HCT116 (cell line): ENCODE results near the gene ADGRG7. TPM values are rescaled to one million over a fixed set of nuclear protein-coding genes. Genes with fewer than 3 reads are reported as not detected.

Experiments
- ATAC-seq: fragments of 200-7000 bp; cut with Tn5 transposase; 2 replicates; pipeline ENCODE4 v1.9.1; 2020; ENCODE audit warnings: mild to moderate bottlenecking, moderate library complexity
- BruUV-seq: library from RNA; stranded (reverse); fragments of 400-500 nt; replicated peaks from 2 replicates; lab custom pipeline; 2021; lab: Mats Ljungman, UMichigan
- CTCF ChIA-PET: fragments of 300-600 bp; sonication (Branson Sonifier 250); formaldehyde crosslinking; loops from one replicate; lab custom pipeline; 2021; ENCODE audit warnings: antibody characterized with exemption; lab: Charles Lee
- POLR2A ChIA-PET: fragments of 300-600, 350-600 bp; sonication (Branson Sonifier 250); formaldehyde crosslinking; loops from one replicate; lab custom pipeline; 2021; ENCODE audit warnings: antibody characterized with exemption; lab: Charles Lee
- RAD21 ChIA-PET, 2 experiments: fragments of 300-600 bp; sonication (Branson Sonifier 250); formaldehyde crosslinking; loops; one replicate each; lab custom pipeline; 2023; ENCODE audit warnings: low total read pairs in 2 of 2; ENCODE audit not compliant: uncharacterized antibody in 2 of 2, unreplicated experiment in 2 of 2, low non-redundant PET in 1 of 2; lab: Charles Lee
- DNase-seq: peaks from one replicate; pipeline ENCODE4 v3.0.0-alpha.2; 2010; ENCODE audit warnings: low read depth, low spot score
- H2AFZ ChIP-seq: fragments of 200-600 bp; shearing (Covaris generic), sonication (generic); 2 replicates; pipeline ENCODE4 v1.6.1; 2017; ENCODE audit warnings: low read depth, mixed run types, mixed read lengths, antibody characterized with exemption, low read length; ENCODE audit not compliant: poor library complexity, severe bottlenecking
- H3K27ac ChIP-seq: 2 replicates; pipeline ENCODE4 v1.5.1; 2012; ENCODE audit warnings: low read depth, low read length
- H3K27me3 ChIP-seq: fragments of 200-600 bp; sonication (generic); 2 replicates; pipeline ENCODE4 v1.6.1; 2016; ENCODE audit warnings: mixed run types, low read length, mixed read lengths; ENCODE audit not compliant: insufficient read depth
- H3K36me3 ChIP-seq, 2 experiments: fragments of 200-500 bp in 1 of 2; fragments of 200-600 bp in 1 of 2; sonication (Bioruptor generic) in 1 of 2; sonication (generic) in 1 of 2; 2 replicates each; pipeline versions ENCODE4 v1.5.1 to v1.6.1; 2014 to 2016; ENCODE audit warnings: low read length in 2 of 2, inconsistent platforms in 1 of 2, mixed read lengths in 1 of 2, mixed run types in 1 of 2; ENCODE audit not compliant: insufficient read depth in 2 of 2, control insufficient read depth in 1 of 2
- H3K4me1 ChIP-seq, 2 experiments: fragments of 200-600 bp in 1 of 2; sonication (generic) in 1 of 2; 2 replicates each; pipeline versions ENCODE4 v1.5.1 to v1.6.1; 2012 to 2017; ENCODE audit warnings: low read length in 2 of 2, inconsistent platforms in 1 of 2, mild to moderate bottlenecking in 1 of 2, mixed read lengths in 1 of 2, mixed run types in 1 of 2, moderate library complexity in 1 of 2; ENCODE audit not compliant: insufficient read depth in 2 of 2, control insufficient read depth in 1 of 2
- H3K4me2 ChIP-seq: fragments of 200-600 bp; sonication (generic); 2 replicates; pipeline ENCODE4 v1.6.1; 2017; ENCODE audit warnings: mixed run types, low read length, mixed read lengths
- H3K4me3 ChIP-seq, 2 experiments: fragments of 200-600 bp in 1 of 2; sonication (generic) in 1 of 2; replicated peaks in 1 of 2; 2 replicates each; pipeline ENCODE4 v1.5.1; 2011 to 2016; ENCODE audit warnings: low read length in 2 of 2, control low read depth in 1 of 2, low read depth in 1 of 2, mild to moderate bottlenecking in 1 of 2, mixed read lengths in 1 of 2, mixed run types in 1 of 2
- H3K79me2 ChIP-seq: fragments of 200-600 bp; sonication (generic); 2 replicates; pipeline ENCODE4 v1.6.1; 2017; ENCODE audit warnings: mild to moderate bottlenecking, mixed run types, low read length, moderate library complexity, mixed read lengths; ENCODE audit not compliant: insufficient read depth
- H3K9ac ChIP-seq: fragments of 200-600 bp; sonication (generic); 2 replicates; pipeline ENCODE4 v1.6.1; 2016; ENCODE audit warnings: low read length, mixed read lengths
- H3K9me2 ChIP-seq: fragments of 200-600 bp; sonication (generic), shearing (Covaris generic); 2 replicates; pipeline ENCODE4 v1.6.1; 2017; ENCODE audit warnings: mixed run types, mild to moderate bottlenecking, moderate library complexity; ENCODE audit not compliant: insufficient read depth
- H3K9me3 ChIP-seq, 2 experiments: fragments of 200-500 bp in 1 of 2; fragments of 200-600 bp in 1 of 2; sonication (Bioruptor generic) in 1 of 2; sonication (generic) in 1 of 2; 2 replicates each; pipeline ENCODE4 v1.6.1; 2014 to 2017; ENCODE audit warnings: low read length in 2 of 2, mixed read lengths in 2 of 2, inconsistent platforms in 1 of 2, low read depth in 1 of 2, mild to moderate bottlenecking in 1 of 2, mixed run types in 1 of 2, moderate library complexity in 1 of 2; ENCODE audit not compliant: control insufficient read depth in 1 of 2, insufficient read depth in 1 of 2
- H4K20me1 ChIP-seq: fragments of 200-600 bp; sonication (generic), shearing (Covaris generic); 2 replicates; pipeline ENCODE4 v1.6.1; 2017; ENCODE audit warnings: mixed run types, mild to moderate bottlenecking, moderate library complexity; ENCODE audit not compliant: insufficient read depth
- CBX3 ChIP-seq: IDR thresholded peaks from 2 replicates; pipeline ENCODE4 v1.6.1; 2012; ENCODE audit warnings: low read depth
- EGR1 ChIP-seq: IDR thresholded peaks from 2 replicates; pipeline ENCODE4 v1.6.1; 2012; ENCODE audit warnings: low read depth
- ELF1 ChIP-seq: IDR thresholded peaks from 2 replicates; pipeline ENCODE4 v1.6.1; 2012; ENCODE audit warnings: low read depth, borderline replicate concordance
- EZH2 ChIP-seq: fragments of 200-600 bp; sonication (generic); IDR thresholded peaks from 2 replicates; pipeline ENCODE4 v1.6.1; 2017; ENCODE audit warnings: antibody characterized with exemption, mixed run types
- FOSL1 ChIP-seq: IDR thresholded peaks from 2 replicates; pipeline ENCODE4 v1.6.1; 2012; ENCODE audit warnings: low read depth
- POLR2A ChIP-seq: IDR thresholded peaks from 2 replicates; pipeline ENCODE4 v1.7.0; 2011; ENCODE audit warnings: borderline replicate concordance; ENCODE audit not compliant: insufficient read depth, insufficient read length; ENCODE audit errors: extremely low read depth
- POLR2AphosphoS5 ChIP-seq: IDR thresholded peaks from 2 replicates; pipeline ENCODE4 v1.6.1; 2011; ENCODE audit warnings: mild to moderate bottlenecking, low read depth, low read length, moderate library complexity
- SP1 ChIP-seq: IDR thresholded peaks from 2 replicates; pipeline ENCODE4 v1.6.1; 2012; ENCODE audit warnings: low read depth
- TCF7L2 ChIP-seq: IDR thresholded peaks from 2 replicates; pipeline ENCODE4 v1.7.0; 2011; ENCODE audit warnings: borderline replicate concordance, inconsistent platforms; ENCODE audit not compliant: insufficient read depth, insufficient read length; ENCODE audit errors: extremely low read depth
- YY1 ChIP-seq: IDR thresholded peaks from 2 replicates; pipeline ENCODE4 v1.6.1; 2011; ENCODE audit warnings: low read length, low read depth, moderate library complexity, mild to moderate bottlenecking; ENCODE audit not compliant: insufficient replicate concordance; ENCODE audit errors: extremely low read depth
- ZFX ChIP-seq: fragments of 450-650 bp; IDR thresholded peaks from 2 replicates; pipeline ENCODE4 v1.6.1; 2017
- ZNF274 ChIP-seq: fragments of 200-500 bp; sonication (Bioruptor generic); IDR thresholded peaks from 2 replicates; pipeline ENCODE4 v1.6.1; 2014; ENCODE audit warnings: mild to moderate bottlenecking, low read depth, low read length, inconsistent platforms
- intact Hi-C: fragments of 100-400 bp; cut with micrococcal nuclease; formaldehyde crosslinking; loops from 2 replicates; pipeline ENCODE4 v1.10.0; 2022
- total RNA-seq: library from RNA; stranded (reverse); gene quantifications from one replicate; pipeline ENCODE4 v1.2.1, GENCODE V29; 2021; ENCODE audit not compliant: unreplicated experiment
- TF ChIP-seq, protein P1 (sequence below), 3 experiments: fragments of 200-600 bp in 1 of 3; sonication (generic) in 1 of 3; IDR thresholded peaks in 2 of 3; conservative IDR thresholded peaks in 1 of 3; 2 replicates each; pipeline ENCODE4 v1.5.1; 2012 to 2017; ENCODE audit warnings: low read depth in 2 of 3, low read length in 2 of 3, antibody characterized with exemption in 1 of 3, borderline replicate concordance in 1 of 3, control low read depth in 1 of 3, mild to moderate bottlenecking in 1 of 3, mixed read lengths in 1 of 3, mixed run types in 1 of 3, moderate library complexity in 1 of 3; ENCODE audit not compliant: insufficient read depth in 1 of 3
- TF ChIP-seq, protein P2 (sequence below): IDR thresholded peaks from 2 replicates; pipeline ENCODE4 v1.6.1; 2012
- TF ChIP-seq, protein P3 (sequence below): IDR thresholded peaks from 2 replicates; pipeline ENCODE4 v1.6.1; 2012
- TF ChIP-seq, protein P4 (sequence below): IDR thresholded peaks from 2 replicates; pipeline ENCODE4 v1.6.1; 2011; ENCODE audit warnings: mild to moderate bottlenecking, low read length, moderate library complexity; ENCODE audit not compliant: insufficient replicate concordance; ENCODE audit errors: extremely low read depth

Gene ADGRG7
- total RNA-seq, 1 experiment from 2014 or later: not detected

DNA sequence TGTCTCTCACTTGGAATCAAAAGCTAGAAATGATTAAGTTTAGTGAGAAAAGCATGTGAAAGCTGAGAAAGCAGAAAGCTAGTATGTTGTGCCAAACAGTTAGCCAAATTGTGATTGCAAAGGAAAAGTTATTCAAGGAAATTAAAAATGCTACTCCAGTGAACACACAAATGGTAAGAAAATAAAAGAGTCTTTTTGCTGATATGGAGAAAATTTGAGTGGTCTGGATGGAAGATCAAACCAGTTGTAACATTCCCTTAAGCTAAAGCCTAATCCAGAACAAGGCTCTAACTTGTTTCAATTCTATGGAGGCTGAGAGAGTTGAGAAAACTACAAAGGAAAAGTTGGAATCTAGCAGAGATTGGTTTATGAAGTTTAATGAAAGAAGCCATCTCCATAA is 11.8 kb downstream of the ADGRG7 start:
- ChIA-PET RAD21 (no interaction called here), POLR2A (no interaction called here), CTCF (no interaction called here)
- Histone ChIP-seq H3K4me1 (no peaks in the 10 kb centered on the region), H3K9ac (no peak overlapping the region), H3K79me2 (no peaks in the 10 kb centered on the region), H3K4me3 (no peak overlapping the region), H3K9me2 (no peaks in the 10 kb centered on the region), H3K9me3 (no peaks in the 10 kb centered on the region), H3K27ac (no peak overlapping the region), H3K36me3 (no peaks in the 10 kb centered on the region), H4K20me1 (no peaks in the 10 kb centered on the region), H3K27me3 (no peaks in the 10 kb centered on the region), H3K4me2 (no peak overlapping the region)
- intact Hi-C loops: no loop called here
- DNase-seq: no peak
- TF ChIP-seq YY1: no peak
- TF ChIP-seq, protein P1, sequence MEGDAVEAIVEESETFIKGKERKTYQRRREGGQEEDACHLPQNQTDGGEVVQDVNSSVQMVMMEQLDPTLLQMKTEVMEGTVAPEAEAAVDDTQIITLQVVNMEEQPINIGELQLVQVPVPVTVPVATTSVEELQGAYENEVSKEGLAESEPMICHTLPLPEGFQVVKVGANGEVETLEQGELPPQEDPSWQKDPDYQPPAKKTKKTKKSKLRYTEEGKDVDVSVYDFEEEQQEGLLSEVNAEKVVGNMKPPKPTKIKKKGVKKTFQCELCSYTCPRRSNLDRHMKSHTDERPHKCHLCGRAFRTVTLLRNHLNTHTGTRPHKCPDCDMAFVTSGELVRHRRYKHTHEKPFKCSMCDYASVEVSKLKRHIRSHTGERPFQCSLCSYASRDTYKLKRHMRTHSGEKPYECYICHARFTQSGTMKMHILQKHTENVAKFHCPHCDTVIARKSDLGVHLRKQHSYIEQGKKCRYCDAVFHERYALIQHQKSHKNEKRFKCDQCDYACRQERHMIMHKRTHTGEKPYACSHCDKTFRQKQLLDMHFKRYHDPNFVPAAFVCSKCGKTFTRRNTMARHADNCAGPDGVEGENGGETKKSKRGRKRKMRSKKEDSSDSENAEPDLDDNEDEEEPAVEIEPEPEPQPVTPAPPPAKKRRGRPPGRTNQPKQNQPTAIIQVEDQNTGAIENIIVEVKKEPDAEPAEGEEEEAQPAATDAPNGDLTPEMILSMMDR (IDR thresholded peaks at IDR 0.05 in 2 of 3, conservative IDR thresholded peaks at IDR 0.05 in 1 of 3; ENCODE audit: borderline replicate concordance in 1 of 3, insufficient read depth in 1 of 3, low read depth in 2 of 3, low read length in 2 of 3): no peak
- no peak for TF ChIP-seq ZNF274
- TF ChIP-seq, protein P2, sequence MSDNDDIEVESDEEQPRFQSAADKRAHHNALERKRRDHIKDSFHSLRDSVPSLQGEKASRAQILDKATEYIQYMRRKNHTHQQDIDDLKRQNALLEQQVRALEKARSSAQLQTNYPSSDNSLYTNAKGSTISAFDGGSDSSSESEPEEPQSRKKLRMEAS: no peak
- TF ChIP-seq CBX3: no peak
- TF ChIP-seq SP1: no peak
- no peak for TF ChIP-seq EGR1
- no peak for TF ChIP-seq POLR2A
- no peak for TF ChIP-seq ZFX
- TF ChIP-seq FOSL1: no peak
- TF ChIP-seq, protein P3, sequence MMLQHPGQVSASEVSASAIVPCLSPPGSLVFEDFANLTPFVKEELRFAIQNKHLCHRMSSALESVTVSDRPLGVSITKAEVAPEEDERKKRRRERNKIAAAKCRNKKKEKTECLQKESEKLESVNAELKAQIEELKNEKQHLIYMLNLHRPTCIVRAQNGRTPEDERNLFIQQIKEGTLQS: no peak
- TF ChIP-seq POLR2AphosphoS5: no peak
- no peak for TF ChIP-seq TCF7L2
- TF ChIP-seq, protein P4, sequence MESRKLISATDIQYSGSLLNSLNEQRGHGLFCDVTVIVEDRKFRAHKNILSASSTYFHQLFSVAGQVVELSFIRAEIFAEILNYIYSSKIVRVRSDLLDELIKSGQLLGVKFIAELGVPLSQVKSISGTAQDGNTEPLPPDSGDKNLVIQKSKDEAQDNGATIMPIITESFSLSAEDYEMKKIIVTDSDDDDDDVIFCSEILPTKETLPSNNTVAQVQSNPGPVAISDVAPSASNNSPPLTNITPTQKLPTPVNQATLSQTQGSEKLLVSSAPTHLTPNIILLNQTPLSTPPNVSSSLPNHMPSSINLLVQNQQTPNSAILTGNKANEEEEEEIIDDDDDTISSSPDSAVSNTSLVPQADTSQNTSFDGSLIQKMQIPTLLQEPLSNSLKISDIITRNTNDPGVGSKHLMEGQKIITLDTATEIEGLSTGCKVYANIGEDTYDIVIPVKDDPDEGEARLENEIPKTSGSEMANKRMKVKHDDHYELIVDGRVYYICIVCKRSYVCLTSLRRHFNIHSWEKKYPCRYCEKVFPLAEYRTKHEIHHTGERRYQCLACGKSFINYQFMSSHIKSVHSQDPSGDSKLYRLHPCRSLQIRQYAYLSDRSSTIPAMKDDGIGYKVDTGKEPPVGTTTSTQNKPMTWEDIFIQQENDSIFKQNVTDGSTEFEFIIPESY: no peak
- no peak for TF ChIP-seq ELF1
- no peak for TF ChIP-seq EZH2
- TF ChIP-seq, all 23 proteins: peak for 0
- H2AFZ ChIP-seq: no peak overlapping the region
- no TSS peak for BruUV-seq
- ATAC-seq: no peak
